PC-3 (cell line): Measurements from ENCODE around the gene RBPJ. TPM values are rescaled to one million over a fixed set of nuclear protein-coding genes. Genes with fewer than 3 reads are reported as not detected.

Source experiments
- ATAC-seq: fragments of 200-7000 bp; cut with Tn5 transposase; 2 replicates; pipeline ENCODE4 v1.9.1; 2020; ENCODE audit warnings: mild to moderate bottlenecking, moderate library complexity
- BruUV-seq: library from RNA; stranded (reverse); fragments of 400-500 nt; replicated peaks from 2 replicates; lab custom pipeline; 2021; lab: Mats Ljungman, UMichigan
- CTCF ChIA-PET: fragments of 300-600 bp; sonication (Branson Sonifier 250); formaldehyde crosslinking; loops from one replicate; lab custom pipeline; 2022; ENCODE audit warnings: antibody characterized with exemption; lab: Charles Lee
- POLR2A ChIA-PET: fragments of 300-600 bp; sonication (Branson Sonifier 250); formaldehyde crosslinking; loops from one replicate; lab custom pipeline; 2022; ENCODE audit warnings: antibody characterized with exemption; ENCODE audit not compliant: unreplicated experiment; lab: Charles Lee
- DNase-seq: peaks from one replicate; pipeline ENCODE4 v3.0.0-alpha.2; 2015
- H2AFZ ChIP-seq: fragments of 300-600 bp; sonication (generic); 2 replicates; pipeline ENCODE4 v1.6.0; 2016; ENCODE audit warnings: antibody characterized with exemption, low read length
- H3F3A ChIP-seq: fragments of 300-600 bp; sonication (generic); one replicate; pipeline ENCODE4 v1.6.0; 2017; ENCODE audit warnings: antibody characterized with exemption, low read length, control low read depth, mild to moderate bottlenecking; ENCODE audit not compliant: unreplicated experiment
- H3K27ac ChIP-seq: fragments of 300-600 bp; sonication (generic); 2 replicates; pipeline ENCODE4 v1.5.1; 2016; ENCODE audit warnings: mild to moderate bottlenecking, low read length
- H3K27me3 ChIP-seq: fragments of 300-600 bp; sonication (generic); 2 replicates; pipeline ENCODE4 v1.6.1; 2016; ENCODE audit warnings: low read length, mixed read lengths
- H3K36me3 ChIP-seq: fragments of 300-600 bp; sonication (generic); 2 replicates; pipeline ENCODE4 v1.6.1; 2016; ENCODE audit warnings: low read depth, mixed run types, low read length, mixed read lengths
- H3K4me1 ChIP-seq: fragments of 300-600 bp; sonication (generic); 2 replicates; pipeline ENCODE4 v1.5.1; 2016; ENCODE audit warnings: low read length; ENCODE audit not compliant: insufficient read depth
- H3K4me2 ChIP-seq: fragments of 300-600 bp; sonication (generic); 2 replicates; pipeline ENCODE4 v1.6.0; 2016; ENCODE audit warnings: low read length
- H3K4me3 ChIP-seq: fragments of 300-600 bp; sonication (generic); 2 replicates; pipeline ENCODE4 v1.5.1; 2016; ENCODE audit warnings: mild to moderate bottlenecking, low read length, mixed read lengths
- H3K79me2 ChIP-seq: fragments of 300-600 bp; sonication (generic); 2 replicates; pipeline ENCODE4 v1.6.1; 2017; ENCODE audit warnings: low read length, mixed read lengths
- H3K9ac ChIP-seq: fragments of 300-600 bp; sonication (generic); 2 replicates; pipeline ENCODE4 v1.6.0; 2016; ENCODE audit warnings: mild to moderate bottlenecking, low read length
- H3K9me2 ChIP-seq: fragments of 300-600 bp; sonication (generic); replicated peaks from 2 replicates; pipeline ENCODE4 v1.6.1; 2016; ENCODE audit warnings: mixed run types, low read length, mixed read lengths
- H3K9me3 ChIP-seq: fragments of 300-600 bp; sonication (generic); 2 replicates; pipeline ENCODE4 v1.6.1; 2016; ENCODE audit warnings: low read length, mixed read lengths
- H4K20me1 ChIP-seq: fragments of 300-600 bp; sonication (generic); 2 replicates; pipeline ENCODE4 v1.6.1; 2016; ENCODE audit warnings: low read length, mixed read lengths
- CTCF ChIP-seq: fragments of 300-600 bp; sonication (generic); conservative IDR thresholded peaks from 2 replicates; pipeline ENCODE4 v1.5.1; 2017; ENCODE audit warnings: antibody characterized with exemption, low read depth, mild to moderate bottlenecking, low read length
- EZH2 ChIP-seq: fragments of 300-600 bp; sonication (generic); IDR thresholded peaks from one replicate; pipeline ENCODE4 v1.6.1; 2017; ENCODE audit warnings: antibody characterized with exemption, mild to moderate bottlenecking, low read length; ENCODE audit not compliant: unreplicated experiment
- EZH2phosphoT487 ChIP-seq: fragments of 300-600 bp; sonication (generic); IDR thresholded peaks from 2 replicates; pipeline ENCODE4 v1.6.1; 2018; ENCODE audit warnings: mild to moderate bottlenecking, antibody characterized with exemption, low read length, borderline replicate concordance
- intact Hi-C: fragments of 100-400 bp; cut with micrococcal nuclease; formaldehyde crosslinking; loops from 2 replicates; pipeline ENCODE4 v1.9.0; 2023
- total RNA-seq: library from RNA; depleted of rRNA; stranded (reverse); fragments of >200 nt; gene quantifications from 2 replicates; pipeline ENCODE4 v1.2.3, GENCODE V29; 2014

RBPJ gene
- total RNA-seq, 1 experiment from 2014 or later: 39.1 TPM

GRCh38 chr4:26464420-26465095, 143.7 kb downstream of the RBPJ start:
- ATAC-seq: no peak
- H3K4me2 ChIP-seq: no peak overlapping the region
- POLR2A ChIA-PET: no interaction called here
- no peaks in the 10 kb centered on the region; the same call in 1 of the 2 replicates for H3K4me1 ChIP-seq
- no peaks in the 10 kb centered on the region for H3K36me3 ChIP-seq
- H3K9ac ChIP-seq: no peak overlapping the region
- no peaks in the 10 kb centered on the region for H3K9me3 ChIP-seq
- intact Hi-C loops: loop anchor here (5.0 kb wide), 1 partner anchor 118 kb away; the partner anchor contains the start of gene TBC1D19
- DNase-seq: no peak
- no peak for TF ChIP-seq CTCF
- no peak for TF ChIP-seq EZH2phosphoT487
- no peak for TF ChIP-seq EZH2
- CTCF ChIA-PET: no interaction called here
- H4K20me1 ChIP-seq: no peaks in the 10 kb centered on the region
- no peaks in the 10 kb centered on the region for H3K79me2 ChIP-seq
- no peak overlapping the region for H3K27ac ChIP-seq
- no TSS peak for BruUV-seq
- no peaks in the 10 kb centered on the region for H3K9me2 ChIP-seq
- H3K27me3 ChIP-seq: no peaks in the 10 kb centered on the region
- no peak overlapping the region for H3K4me3 ChIP-seq
- H2AFZ ChIP-seq: no peak overlapping the region
- no peaks in the 10 kb centered on the region for H3F3A ChIP-seq

GRCh38 chr4:26466578-26467270, 145.9 kb downstream of the RBPJ start:
- H3K27me3 ChIP-seq: no peaks in the 10 kb centered on the region
- H3K9me2 ChIP-seq: no peaks in the 10 kb centered on the region
- no peaks in the 10 kb centered on the region for H3K36me3 ChIP-seq
- no peak overlapping the region for H3K27ac ChIP-seq
- no peaks in the 10 kb centered on the region for H3K4me1 ChIP-seq
- no peaks in the 10 kb centered on the region for H3F3A ChIP-seq
- no peak overlapping the region for H3K4me2 ChIP-seq
- H3K4me3 ChIP-seq: no peak overlapping the region
- DNase-seq (no peak), ATAC-seq (no peak)
- BruUV-seq: no TSS peak
- H2AFZ ChIP-seq: no peak overlapping the region
- no peaks in the 10 kb centered on the region for H3K79me2 ChIP-seq
- no peak overlapping the region for H3K9ac ChIP-seq
- H4K20me1 ChIP-seq: no peaks in the 10 kb centered on the region
- TF ChIP-seq EZH2: no peak
- no peak for TF ChIP-seq CTCF
- TF ChIP-seq EZH2phosphoT487: no peak
- ChIA-PET CTCF (no interaction called here), POLR2A (no interaction called here)
- no peaks in the 10 kb centered on the region for H3K9me3 ChIP-seq
- intact Hi-C loops: no loop called here

GRCh38 chr4:26467724-26468123, 146.9 kb downstream of the RBPJ start:
- Histone ChIP-seq H3K9me2 (no peaks in the 10 kb centered on the region), H3K27me3 (no peaks in the 10 kb centered on the region), H3K4me1 (no peaks in the 10 kb centered on the region), H3K4me3 (no peak overlapping the region), H3K79me2 (no peaks in the 10 kb centered on the region), H3K4me2 (no peak overlapping the region), H3K9me3 (no peaks in the 10 kb centered on the region), H3K27ac (no peak overlapping the region), H3K9ac (no peak overlapping the region), H4K20me1 (no peaks in the 10 kb centered on the region), H2AFZ (no peak overlapping the region), H3F3A (no peaks in the 10 kb centered on the region), H3K36me3 (no peaks in the 10 kb centered on the region)
- POLR2A ChIA-PET: no interaction called here
- TF ChIP-seq EZH2phosphoT487 (no peak), CTCF (no peak), EZH2 (no peak)
- BruUV-seq: no TSS peak
- intact Hi-C loops: no loop called here
- ATAC-seq (no peak), DNase-seq (no peak)
- CTCF ChIA-PET: no interaction called here
